ENCODE measurements around the gene PDLIM7. TPM values are rescaled to one million over a fixed set of nuclear protein-coding genes. Genes with fewer than 3 reads are reported as not detected.
A peak's percentile ranks its signal among the peaks of the same experiment; 100 is the strongest.

The PDLIM7 gene
- polyA plus RNA-seq, 1 of the 3 experiments (the other 2 are of a cell fraction), result 206 TPM

GRCh38 chr5:177457852-177458681, 39.3 kb downstream of the PDLIM7 start:
- no peak overlapping the region; a peak in 1 of 4 replicates for H3K4me3 ChIP-seq (ENCODE audit: low read depth in 2 of 2, low read length in 1 of 2)
- peaks cover 41% of the 10 kb centered on the region for H3F3A ChIP-seq (replicated peaks; ENCODE audit: insufficient read depth)
- no peak overlapping the region for H3K4me2 ChIP-seq
- ChIA-PET CTCF (interaction anchor here (1.0 to 15.5 kb wide), 21 partner anchors 8 to 149 kb away, joined by 3 to 375 read pairs (median 9); partner anchors contain the start of genes DBN1, F12, GRK6 and PDLIM7), POLR2A (interaction anchor here (1.1 to 4.6 kb wide), 6 partner anchors 14 to 53 kb away, joined by 3 to 43 read pairs (median 4); partner anchors contain the start of gene PDLIM7)
- whole genome bisulfite sequencing (ENCODE audit: low lambda C conversion rate), result 63% methylated on average over 8 of the region's 20 CpGs
- peaks cover 12 to 65% of the 10 kb centered on the region in 2 experiments for H3K4me1 ChIP-seq (ENCODE audit: control insufficient read depth in 1 of 2, insufficient read depth in 2 of 2, low read depth in 1 of 2, low read length in 1 of 2)
- H3K36me3 ChIP-seq (replicated peaks in 1 of 2; ENCODE audit: control insufficient read depth in 1 of 2, insufficient read depth in 2 of 2, low read length in 1 of 2), result peaks cover 17 to 52% of the 10 kb centered on the region in 2 experiments
- peak overlapping the region; percentile 69 to 84 for H3K27ac ChIP-seq (ENCODE audit: low read depth in 2 of 2, low read length in 1 of 2)
- no peak overlapping the region for H2AFZ ChIP-seq (ENCODE audit: low read depth)
- peaks cover 69% of the 10 kb centered on the region for H4K20me1 ChIP-seq (ENCODE audit: insufficient read depth)
- no peaks in the 10 kb centered on the region for H3K9me2 ChIP-seq
- H3K79me2 ChIP-seq (ENCODE audit: insufficient read depth), result no peaks in the 10 kb centered on the region
- H3K9ac ChIP-seq, result no peak overlapping the region
- no peak for DNase-seq
- TF ChIP-seq FOXJ3 (CRISPR knock-in tag; IDR thresholded peaks at IDR 0.05), result no peak
- TF ChIP-seq TAF1 (IDR thresholded peaks at IDR 0.05; ENCODE audit: borderline replicate concordance, low read depth, low read length), result no peak
- TF ChIP-seq ELF1 (IDR thresholded peaks at IDR 0.05), result no peak
- TF ChIP-seq RAD21 (IDR thresholded peaks at IDR 0.05; ENCODE audit: low read length), result no peak
- TF ChIP-seq JUND (IDR thresholded peaks at IDR 0.05), result no peak
- TF ChIP-seq RCOR1 (IDR thresholded peaks at IDR 0.05; ENCODE audit: low read length), result no peak
- TF ChIP-seq, protein P1, sequence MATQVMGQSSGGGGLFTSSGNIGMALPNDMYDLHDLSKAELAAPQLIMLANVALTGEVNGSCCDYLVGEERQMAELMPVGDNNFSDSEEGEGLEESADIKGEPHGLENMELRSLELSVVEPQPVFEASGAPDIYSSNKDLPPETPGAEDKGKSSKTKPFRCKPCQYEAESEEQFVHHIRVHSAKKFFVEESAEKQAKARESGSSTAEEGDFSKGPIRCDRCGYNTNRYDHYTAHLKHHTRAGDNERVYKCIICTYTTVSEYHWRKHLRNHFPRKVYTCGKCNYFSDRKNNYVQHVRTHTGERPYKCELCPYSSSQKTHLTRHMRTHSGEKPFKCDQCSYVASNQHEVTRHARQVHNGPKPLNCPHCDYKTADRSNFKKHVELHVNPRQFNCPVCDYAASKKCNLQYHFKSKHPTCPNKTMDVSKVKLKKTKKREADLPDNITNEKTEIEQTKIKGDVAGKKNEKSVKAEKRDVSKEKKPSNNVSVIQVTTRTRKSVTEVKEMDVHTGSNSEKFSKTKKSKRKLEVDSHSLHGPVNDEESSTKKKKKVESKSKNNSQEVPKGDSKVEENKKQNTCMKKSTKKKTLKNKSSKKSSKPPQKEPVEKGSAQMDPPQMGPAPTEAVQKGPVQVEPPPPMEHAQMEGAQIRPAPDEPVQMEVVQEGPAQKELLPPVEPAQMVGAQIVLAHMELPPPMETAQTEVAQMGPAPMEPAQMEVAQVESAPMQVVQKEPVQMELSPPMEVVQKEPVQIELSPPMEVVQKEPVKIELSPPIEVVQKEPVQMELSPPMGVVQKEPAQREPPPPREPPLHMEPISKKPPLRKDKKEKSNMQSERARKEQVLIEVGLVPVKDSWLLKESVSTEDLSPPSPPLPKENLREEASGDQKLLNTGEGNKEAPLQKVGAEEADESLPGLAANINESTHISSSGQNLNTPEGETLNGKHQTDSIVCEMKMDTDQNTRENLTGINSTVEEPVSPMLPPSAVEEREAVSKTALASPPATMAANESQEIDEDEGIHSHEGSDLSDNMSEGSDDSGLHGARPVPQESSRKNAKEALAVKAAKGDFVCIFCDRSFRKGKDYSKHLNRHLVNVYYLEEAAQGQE (IDR thresholded peaks at IDR 0.05; ENCODE audit: low read depth, low read length), result no peak
- no peak for TF ChIP-seq NRF1 (IDR thresholded peaks at IDR 0.05; ENCODE audit: low read depth, low read length)
- no peak for TF ChIP-seq ZBTB33 (IDR thresholded peaks at IDR 0.05; ENCODE audit: borderline replicate concordance, low read depth)
- TF ChIP-seq TCF12 (IDR thresholded peaks at IDR 0.05), result no peak
- TF ChIP-seq GATA2 (CRISPR knock-in tag; IDR thresholded peaks at IDR 0.05), result no peak
- TF ChIP-seq RXRA (IDR thresholded peaks at IDR 0.05; ENCODE audit: borderline replicate concordance, low read depth), result no peak
- TF ChIP-seq CHD2 (IDR thresholded peaks at IDR 0.05; ENCODE audit: low read length, partially characterized antibody), result no peak
- no peak for TF ChIP-seq EZH2phosphoT487 (IDR thresholded peaks at IDR 0.05; ENCODE audit: borderline replicate concordance, low read depth)
- TF ChIP-seq YY1 (IDR thresholded peaks at IDR 0.05; ENCODE audit: low read depth), result no peak
- TF ChIP-seq IRF3 (IDR thresholded peaks at IDR 0.05; ENCODE audit: low read depth, low read length), result no peak
- no peak for TF ChIP-seq MXI1 (IDR thresholded peaks at IDR 0.05; ENCODE audit: low read depth, low read length)
- no peak for TF ChIP-seq SIN3A (IDR thresholded peaks at IDR 0.05; ENCODE audit: borderline replicate concordance, low read depth, low read length)
- TF ChIP-seq SMC3 (IDR thresholded peaks at IDR 0.05; ENCODE audit: low read depth, low read length), result no peak
- no peaks in the 10 kb centered on the region for H3K27me3 ChIP-seq (ENCODE audit: insufficient read depth)
- no peaks in the 10 kb centered on the region for H3K9me3 ChIP-seq
